Amygdala (tissue), 56 donors: ENCODE results near the gene JAKMIP1.
"Not testable (repeated sequence)": the region's sequence is repeated elsewhere in the genome, so short reads cannot be mapped to it uniquely, and the experiment has no call there.

Source experiments
- DNase-seq, 56 donors: peaks; one replicate each; lab custom pipeline; 2025; lab: John Stamatoyannopoulos, UW

Gene JAKMIP1

DNA sequence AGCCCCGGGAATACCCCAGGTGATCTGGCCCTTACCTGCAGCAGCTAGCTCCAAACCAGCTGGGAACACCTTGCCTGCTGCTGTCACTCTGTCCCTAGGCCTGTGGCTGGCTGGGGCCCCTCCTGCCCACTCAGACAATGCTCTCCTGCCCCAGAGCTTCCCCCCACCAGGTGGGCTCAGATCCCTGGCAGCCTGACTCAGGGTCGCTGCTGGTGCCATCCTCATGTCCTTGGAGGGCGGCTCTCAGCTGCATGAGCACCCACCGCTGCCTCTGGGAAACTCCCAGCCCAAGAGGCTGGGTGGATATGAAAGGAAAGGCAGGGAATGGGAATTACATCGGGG is 197.9 kb downstream of the JAKMIP1 start:
- no peak for DNase-seq

DNA sequence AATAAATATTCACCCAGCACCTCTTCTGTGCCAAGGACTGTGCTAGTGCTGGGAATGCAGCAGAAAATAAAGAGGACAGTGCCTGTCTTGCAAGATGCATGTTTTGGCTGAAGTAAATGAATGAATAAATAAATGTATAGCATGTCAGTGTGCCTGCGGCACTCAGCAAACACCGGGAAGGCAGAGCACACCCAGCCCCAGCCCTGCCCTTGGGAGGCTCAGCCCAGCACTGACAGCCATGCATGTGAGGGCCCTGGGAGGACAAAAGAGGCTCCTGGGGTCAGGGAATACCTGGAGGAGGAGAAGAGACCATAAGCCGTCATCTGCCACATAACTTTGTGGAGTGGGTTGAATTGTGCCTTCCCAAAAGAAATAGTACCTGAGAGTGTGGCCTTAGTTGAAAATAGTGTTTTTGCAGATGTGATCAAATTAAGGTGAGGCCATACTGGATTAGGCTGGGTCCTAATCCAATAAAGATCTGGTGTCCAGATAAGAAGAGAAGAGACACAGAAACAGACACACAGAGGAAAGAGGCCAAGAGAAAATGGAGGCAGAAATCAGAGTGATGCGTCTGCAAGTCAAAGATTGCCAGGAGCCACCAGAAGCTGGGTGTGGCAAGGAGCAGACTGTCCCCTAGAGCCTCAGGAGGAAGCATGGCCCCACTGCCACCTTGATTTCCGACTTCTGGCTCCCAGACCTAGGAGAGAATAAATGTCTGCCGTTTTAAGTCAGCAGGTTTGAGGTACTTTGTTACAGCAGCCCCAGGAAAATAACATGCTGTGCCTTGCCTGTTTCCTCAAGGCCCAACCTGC is 198.5 kb downstream of the JAKMIP1 start:
- no peak for DNase-seq

DNA sequence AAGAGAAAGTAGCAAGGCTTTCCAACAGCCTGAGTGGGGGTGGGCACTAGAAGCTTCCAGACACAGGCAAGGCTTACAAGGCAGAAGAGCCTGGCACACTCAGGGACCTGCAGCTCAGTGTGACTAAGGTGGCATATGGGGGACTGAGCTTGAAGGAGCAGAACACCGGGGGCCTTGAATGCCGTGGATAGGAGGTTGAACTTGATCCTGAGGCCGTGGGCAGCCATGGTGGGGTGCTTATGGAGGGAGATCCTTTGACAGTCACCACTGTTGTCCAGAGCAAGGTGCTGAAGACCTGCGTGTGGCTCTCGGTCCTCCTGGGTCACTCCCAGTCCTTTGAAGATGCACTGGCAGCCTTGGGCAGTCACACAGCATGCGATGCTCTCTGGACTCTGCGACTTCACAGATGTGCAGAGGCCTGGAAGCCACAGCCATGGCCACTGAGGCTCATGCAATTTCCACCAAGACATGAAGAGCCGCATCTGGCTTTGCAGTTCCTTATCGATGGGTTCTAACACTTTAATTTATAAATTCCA is 200.5 kb downstream of the JAKMIP1 start:
- no peak for DNase-seq

DNA sequence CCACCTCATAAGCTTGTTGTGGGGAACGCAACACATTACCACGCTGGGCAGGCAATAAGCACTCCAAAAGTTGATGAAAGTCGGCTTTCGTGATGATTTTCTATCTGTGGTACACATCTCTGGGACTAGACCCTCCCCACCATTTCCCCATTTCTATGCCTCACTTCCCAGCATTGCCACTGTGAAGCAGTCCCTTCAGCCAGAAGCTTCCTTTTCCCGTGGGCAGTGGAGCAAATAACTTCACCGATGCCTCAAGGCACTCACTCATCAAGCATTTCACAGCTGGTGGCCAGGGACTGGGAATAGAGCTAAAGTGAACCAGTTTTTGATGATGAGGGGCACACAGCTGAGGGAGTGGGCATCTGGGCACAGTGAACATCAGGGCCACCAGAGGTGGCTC is 201.0 kb downstream of the JAKMIP1 start:
- no peak for DNase-seq

DNA sequence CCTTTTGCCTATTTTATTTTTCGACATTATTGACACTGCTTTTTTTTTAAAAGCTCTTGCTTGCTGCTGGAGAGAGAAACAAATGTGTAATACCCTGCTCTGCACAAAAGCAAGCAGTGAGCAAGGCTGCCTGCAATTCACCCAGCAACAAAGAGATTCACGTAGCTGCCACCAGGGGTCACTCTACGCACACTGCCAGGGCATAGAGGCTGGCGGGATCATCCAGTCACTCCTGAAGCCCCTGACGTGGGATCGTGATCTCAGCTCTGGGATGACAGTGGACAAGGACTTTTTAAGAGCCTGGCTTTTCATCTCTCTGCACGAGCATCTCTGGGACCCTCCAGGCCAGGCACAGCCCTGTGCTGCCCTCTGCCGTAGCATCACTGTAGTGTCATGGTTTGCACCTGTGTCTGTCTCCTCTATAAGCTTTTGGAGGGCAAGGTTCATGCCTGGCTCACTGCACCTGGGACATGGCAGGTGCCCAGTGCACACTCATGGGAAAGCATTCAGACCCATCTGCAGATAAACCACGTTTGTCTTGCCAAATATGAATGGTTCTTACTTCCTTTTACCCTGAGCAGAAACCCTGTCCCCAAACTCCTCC is 201.9 kb downstream of the JAKMIP1 start:
- DNase-seq: peak in 44 of 56 donors; percentile 18 to 84 (median 42)

GRCh38 chr4:5996641-5997040 is 203.7 kb downstream of the JAKMIP1 start:
- DNase-seq: no peak

DNA sequence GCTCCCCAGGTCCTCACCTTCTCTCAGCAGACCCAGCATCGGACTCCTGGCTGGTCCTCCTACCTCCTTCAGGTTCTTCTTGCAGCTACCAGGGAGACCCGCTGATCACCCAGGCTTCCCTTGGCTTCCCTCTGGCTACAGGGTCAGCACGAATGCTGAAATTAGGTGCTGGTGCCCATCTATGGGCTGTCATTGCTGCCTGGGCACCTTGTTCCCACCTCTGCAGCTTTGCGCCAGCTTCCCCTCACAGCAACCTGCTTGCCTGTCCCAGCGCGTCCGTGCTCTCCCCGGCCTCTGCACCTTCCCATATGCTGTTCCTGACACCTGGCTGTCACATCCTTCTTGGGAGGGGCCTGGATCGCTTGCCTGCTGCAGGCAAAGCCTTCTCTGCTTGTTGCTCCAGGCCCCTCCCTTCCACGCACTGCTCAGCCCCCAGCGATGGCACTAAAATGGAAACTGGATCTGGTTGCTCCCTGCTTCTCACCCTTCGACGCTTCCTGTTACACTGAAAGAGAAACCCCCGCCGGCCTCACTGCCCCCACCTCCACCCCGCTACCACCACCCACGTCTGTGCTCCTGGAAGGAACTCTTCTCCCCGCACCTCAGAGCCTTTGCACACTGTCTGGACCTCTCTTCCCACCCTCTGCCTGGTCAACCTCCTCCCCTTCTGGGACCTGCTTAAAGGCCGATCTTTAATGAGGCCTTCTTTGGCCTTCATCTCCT is 204.3 kb downstream of the JAKMIP1 start:
- DNase-seq: no peak

DNA sequence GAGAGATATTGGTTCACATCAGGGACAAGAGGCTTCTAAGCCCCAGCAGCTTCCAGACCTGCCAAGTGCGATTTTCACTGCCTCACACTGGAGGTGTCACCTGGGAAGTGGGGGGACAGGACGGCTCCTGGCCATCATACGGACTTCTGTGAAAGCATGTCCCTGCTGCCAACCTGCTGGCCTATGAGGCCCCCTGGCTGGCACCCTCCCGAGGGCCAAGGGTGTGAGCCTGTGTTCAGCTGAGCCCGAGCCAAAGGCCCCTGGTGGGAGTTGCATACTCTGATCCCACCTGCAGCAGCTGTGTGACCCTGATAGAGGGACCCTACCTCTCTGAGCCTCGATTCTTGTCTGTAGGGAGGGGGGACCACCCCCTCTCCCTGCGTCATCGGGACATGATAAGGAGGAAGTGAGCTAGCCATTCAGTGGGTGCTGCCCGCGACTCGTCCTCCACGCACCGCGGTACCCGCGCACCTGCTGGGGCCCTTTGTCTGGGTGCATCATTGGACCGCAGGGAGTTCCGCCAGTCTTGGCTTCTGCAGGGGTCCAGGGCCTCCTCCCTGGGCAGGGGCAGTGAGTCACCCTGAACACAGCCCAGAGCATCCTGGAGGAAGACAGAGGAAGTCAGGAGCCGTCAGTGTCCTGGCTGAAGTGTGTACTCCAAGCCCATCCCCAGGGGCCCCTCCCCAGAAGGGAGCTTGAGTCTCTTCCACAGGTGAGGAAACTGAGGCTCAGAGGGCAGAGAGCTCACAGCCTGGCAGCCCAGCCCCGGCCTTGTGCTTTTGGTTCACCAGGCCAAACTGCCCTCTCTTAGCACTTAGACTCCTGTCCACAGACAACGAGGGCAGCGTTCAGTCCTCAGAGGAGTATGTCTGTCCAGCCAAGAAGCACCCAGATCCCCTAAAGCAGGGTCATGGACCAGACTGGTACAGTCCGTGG is 206.2 kb downstream of the JAKMIP1 start:
- DNase-seq: no peak

- DNase-seq: not testable (repeated sequence)
Observed at GRCh38 chr4:5993346-5993745, 207.0 kb downstream of the JAKMIP1 start.

DNA sequence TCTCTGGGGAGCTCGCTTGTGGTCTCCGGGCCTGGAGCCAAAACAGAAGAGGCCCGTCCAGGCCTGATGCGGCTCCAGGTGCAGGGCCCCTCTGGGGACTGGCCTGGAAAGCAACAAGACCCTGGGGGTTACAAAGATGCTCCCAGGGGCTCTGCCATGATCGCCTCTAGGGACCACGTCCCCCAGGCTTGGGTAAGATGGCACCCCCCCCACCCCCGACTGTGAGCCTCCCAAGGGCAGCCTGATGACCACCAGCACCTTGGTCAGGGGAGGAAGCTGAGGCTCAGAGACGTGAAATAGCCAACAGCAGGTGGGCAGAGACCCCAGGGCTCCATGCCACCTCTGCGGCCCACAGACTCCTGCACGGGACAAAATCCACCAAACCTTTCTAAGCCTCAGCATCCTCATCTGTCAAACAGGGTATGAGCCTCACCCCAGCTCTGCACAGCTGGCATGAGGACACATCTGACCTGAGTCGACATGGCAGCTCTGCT is 207.5 kb downstream of the JAKMIP1 start:
- no peak for DNase-seq

GRCh38 chr4:5992171-5992827 is 208.1 kb downstream of the JAKMIP1 start:
- no peak for DNase-seq

GRCh38 chr4:5991405-5991804 is 208.9 kb downstream of the JAKMIP1 start:
- DNase-seq: no peak

GRCh38 chr4:5990446-5991160 is 209.7 kb downstream of the JAKMIP1 start:
- no peak for DNase-seq

- DNase-seq: no peak
Observed at GRCh38 chr4:5989236-5990225, 210.8 kb downstream of the JAKMIP1 start.

GRCh38 chr4:5988086-5988845 is 212.1 kb downstream of the JAKMIP1 start:
- DNase-seq: no peak

GRCh38 chr4:5984843-5985242 is 215.5 kb downstream of the JAKMIP1 start:
- no peak for DNase-seq
